Uterus (tissue), 2 donors: ENCODE results near the gene ALB.

Experiments
- POLR2A ChIP-seq, 2 donors: fragments of 450-650 bp; IDR thresholded peaks; one replicate each; pipeline ENCODE4 v1.6.1; 2016; ENCODE audit warnings: antibody characterized with exemption in 2 of 2, mild to moderate bottlenecking in 1 of 2, moderate library complexity in 1 of 2
- TF ChIP-seq, protein P1 (sequence below), 4 experiments: fragments of 200-600 bp in 2 of 4; fragments of 450-650 bp in 2 of 4; sonication (generic) in 2 of 4; IDR thresholded peaks; one replicate each; pipeline ENCODE4 v1.5.1; 2016 to 2019; ENCODE audit warnings: antibody characterized with exemption in 4 of 4, mild to moderate bottlenecking in 2 of 4, moderate library complexity in 1 of 4

- TF ChIP-seq, protein P1, sequence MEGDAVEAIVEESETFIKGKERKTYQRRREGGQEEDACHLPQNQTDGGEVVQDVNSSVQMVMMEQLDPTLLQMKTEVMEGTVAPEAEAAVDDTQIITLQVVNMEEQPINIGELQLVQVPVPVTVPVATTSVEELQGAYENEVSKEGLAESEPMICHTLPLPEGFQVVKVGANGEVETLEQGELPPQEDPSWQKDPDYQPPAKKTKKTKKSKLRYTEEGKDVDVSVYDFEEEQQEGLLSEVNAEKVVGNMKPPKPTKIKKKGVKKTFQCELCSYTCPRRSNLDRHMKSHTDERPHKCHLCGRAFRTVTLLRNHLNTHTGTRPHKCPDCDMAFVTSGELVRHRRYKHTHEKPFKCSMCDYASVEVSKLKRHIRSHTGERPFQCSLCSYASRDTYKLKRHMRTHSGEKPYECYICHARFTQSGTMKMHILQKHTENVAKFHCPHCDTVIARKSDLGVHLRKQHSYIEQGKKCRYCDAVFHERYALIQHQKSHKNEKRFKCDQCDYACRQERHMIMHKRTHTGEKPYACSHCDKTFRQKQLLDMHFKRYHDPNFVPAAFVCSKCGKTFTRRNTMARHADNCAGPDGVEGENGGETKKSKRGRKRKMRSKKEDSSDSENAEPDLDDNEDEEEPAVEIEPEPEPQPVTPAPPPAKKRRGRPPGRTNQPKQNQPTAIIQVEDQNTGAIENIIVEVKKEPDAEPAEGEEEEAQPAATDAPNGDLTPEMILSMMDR (IDR thresholded peaks at IDR 0.05): no peak
- no peak for TF ChIP-seq POLR2A (IDR thresholded peaks at IDR 0.05)
These were observed 2.4 kb downstream of the ALB start for GRCh38 chr4:73406548-73406875.
